ENCODE data around the gene CRY2. TPM values are rescaled to one million over a fixed set of nuclear protein-coding genes. Genes with fewer than 3 reads are reported as not detected.

The CRY2 gene
- total RNA-seq, 1 donor from 2014 or later, result 8.5 TPM

DNA sequence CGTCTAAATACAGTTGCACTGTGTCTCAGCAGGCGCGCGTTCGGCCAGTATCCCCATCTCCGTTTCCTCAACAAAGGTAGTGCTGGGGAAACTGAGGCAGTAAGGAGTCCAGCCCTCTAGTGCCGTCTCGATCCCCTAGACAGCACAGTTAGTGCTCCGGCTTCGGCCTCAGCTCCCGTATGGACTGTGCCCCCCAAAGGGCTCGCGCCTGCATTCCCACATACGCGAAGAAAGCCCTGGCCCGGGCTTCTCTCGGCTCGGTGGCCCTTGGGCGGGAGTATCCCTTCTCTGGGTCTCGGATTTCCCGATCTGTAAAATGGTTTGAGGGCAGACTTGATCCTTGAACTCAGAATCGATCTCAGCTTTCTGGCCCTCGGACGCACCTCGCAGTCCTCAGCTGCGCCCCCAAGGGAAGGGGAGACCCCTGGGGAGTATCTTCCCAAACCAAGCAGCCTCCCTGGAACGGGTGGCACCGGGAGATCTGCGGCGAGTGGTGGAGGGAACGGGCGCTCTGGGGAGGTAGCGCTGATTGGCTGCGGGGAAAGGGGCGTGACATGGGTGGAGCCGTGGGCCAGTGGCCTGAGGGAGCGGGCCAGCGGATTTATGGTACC, 71.2 kb downstream of the CRY2 start:
- Histone ChIP-seq H3K4me3 (ENCODE audit: low read depth, low read length) (peak overlapping the region; percentile 93), H3K27me3 (ENCODE audit: control insufficient read depth, insufficient read depth, low read length) (peaks cover 27% of the 10 kb centered on the region), H3K36me3 (ENCODE audit: control insufficient read depth, insufficient read depth, low read length) (peaks cover 2% of the 10 kb centered on the region)
- peak; percentile 37 for DNase-seq (ENCODE audit: low read depth)
- TF ChIP-seq, protein P1, sequence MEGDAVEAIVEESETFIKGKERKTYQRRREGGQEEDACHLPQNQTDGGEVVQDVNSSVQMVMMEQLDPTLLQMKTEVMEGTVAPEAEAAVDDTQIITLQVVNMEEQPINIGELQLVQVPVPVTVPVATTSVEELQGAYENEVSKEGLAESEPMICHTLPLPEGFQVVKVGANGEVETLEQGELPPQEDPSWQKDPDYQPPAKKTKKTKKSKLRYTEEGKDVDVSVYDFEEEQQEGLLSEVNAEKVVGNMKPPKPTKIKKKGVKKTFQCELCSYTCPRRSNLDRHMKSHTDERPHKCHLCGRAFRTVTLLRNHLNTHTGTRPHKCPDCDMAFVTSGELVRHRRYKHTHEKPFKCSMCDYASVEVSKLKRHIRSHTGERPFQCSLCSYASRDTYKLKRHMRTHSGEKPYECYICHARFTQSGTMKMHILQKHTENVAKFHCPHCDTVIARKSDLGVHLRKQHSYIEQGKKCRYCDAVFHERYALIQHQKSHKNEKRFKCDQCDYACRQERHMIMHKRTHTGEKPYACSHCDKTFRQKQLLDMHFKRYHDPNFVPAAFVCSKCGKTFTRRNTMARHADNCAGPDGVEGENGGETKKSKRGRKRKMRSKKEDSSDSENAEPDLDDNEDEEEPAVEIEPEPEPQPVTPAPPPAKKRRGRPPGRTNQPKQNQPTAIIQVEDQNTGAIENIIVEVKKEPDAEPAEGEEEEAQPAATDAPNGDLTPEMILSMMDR (IDR thresholded peaks at IDR 0.05; ENCODE audit: insufficient read depth, low read length, poor library complexity, severe bottlenecking), result no peak

DNA sequence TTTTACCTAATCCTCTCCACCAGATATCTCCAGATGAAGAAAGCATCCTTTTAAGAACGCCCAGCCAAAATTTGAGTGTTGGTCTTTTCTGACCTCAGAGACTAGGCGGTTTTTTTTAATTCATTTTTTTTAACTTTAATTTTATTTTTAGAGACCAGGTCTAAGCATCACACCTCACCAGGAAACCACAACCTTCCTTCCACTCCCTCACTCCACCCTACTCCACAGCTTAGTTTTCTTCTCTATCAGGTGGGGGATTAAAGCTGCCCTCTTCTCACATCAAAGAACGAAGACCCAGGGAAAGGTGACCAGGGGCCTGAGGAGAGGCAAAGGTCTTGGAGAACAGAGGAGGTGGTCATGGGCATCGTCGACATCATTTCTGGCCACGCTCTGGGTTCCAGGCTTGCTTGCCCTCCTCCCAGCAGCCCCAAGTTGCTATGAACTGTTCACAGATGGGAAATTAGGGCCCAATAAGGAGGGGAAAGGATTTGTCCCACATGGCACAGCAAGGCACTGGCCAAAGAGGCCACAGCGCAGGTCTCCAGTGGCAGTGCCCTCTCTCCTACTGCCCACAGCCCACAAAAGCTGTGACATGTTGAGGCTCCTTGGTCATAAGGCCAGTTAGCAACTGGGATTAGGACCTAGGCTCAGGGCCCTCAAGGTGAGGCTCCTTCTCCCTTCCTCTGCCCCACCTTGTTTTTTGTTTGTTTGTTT, 71.8 kb downstream of the CRY2 start:
- H3K4me3 ChIP-seq (ENCODE audit: low read depth, low read length), result peak overlapping the region; percentile 93
- peaks cover 31% of the 10 kb centered on the region for H3K27me3 ChIP-seq (ENCODE audit: control insufficient read depth, insufficient read depth, low read length)
- no peak for DNase-seq (ENCODE audit: low read depth)
- TF ChIP-seq, protein P1 (IDR thresholded peaks at IDR 0.05; ENCODE audit: insufficient read depth, low read length, poor library complexity, severe bottlenecking), result no peak
- H3K36me3 ChIP-seq (ENCODE audit: control insufficient read depth, insufficient read depth, low read length), result peaks cover 2% of the 10 kb centered on the region

DNA sequence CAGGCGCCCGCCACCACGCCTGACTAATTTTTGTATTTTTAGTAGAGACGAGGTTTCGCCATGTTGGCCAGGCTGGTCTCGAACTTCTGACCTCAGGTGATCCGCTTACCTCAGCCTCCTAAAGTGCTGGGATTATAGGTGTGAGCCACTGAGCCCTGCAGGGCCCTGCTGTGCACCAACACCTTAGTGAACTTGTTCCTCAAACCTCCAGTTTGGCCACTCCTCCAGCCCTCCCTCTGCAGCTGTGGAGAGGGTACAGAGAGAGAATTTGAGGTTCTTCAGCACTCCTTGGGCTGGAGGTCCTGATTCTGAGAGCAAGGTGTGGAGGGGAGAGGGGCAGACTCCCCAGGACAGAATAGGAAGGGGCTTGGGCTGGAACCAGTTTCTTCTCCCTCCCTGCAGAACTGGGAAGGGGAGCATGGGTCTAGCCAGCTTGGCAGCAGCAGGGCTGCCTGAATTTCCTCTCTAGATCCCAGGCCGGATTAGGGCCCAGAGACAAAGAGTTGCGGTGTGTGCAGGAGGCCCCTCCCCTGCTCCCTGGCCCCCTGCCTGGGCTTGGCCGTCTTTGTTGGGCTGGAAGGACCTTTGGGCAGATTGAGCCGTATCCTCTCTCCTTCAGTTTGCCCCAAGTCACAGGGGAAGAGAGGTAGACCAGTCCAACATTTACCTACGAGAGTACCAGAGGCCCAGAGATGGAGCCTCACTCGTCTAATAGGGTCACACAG, 72.7 kb downstream of the CRY2 start:
- Histone ChIP-seq H3K27me3 (ENCODE audit: control insufficient read depth, insufficient read depth, low read length) (peaks cover 39% of the 10 kb centered on the region), H3K4me3 (ENCODE audit: low read depth, low read length) (no peak overlapping the region), H3K36me3 (ENCODE audit: control insufficient read depth, insufficient read depth, low read length) (no peaks in the 10 kb centered on the region)
- TF ChIP-seq, protein P1 (IDR thresholded peaks at IDR 0.05; ENCODE audit: insufficient read depth, low read length, poor library complexity, severe bottlenecking), result no peak
- no peak for DNase-seq (ENCODE audit: low read depth)

DNA sequence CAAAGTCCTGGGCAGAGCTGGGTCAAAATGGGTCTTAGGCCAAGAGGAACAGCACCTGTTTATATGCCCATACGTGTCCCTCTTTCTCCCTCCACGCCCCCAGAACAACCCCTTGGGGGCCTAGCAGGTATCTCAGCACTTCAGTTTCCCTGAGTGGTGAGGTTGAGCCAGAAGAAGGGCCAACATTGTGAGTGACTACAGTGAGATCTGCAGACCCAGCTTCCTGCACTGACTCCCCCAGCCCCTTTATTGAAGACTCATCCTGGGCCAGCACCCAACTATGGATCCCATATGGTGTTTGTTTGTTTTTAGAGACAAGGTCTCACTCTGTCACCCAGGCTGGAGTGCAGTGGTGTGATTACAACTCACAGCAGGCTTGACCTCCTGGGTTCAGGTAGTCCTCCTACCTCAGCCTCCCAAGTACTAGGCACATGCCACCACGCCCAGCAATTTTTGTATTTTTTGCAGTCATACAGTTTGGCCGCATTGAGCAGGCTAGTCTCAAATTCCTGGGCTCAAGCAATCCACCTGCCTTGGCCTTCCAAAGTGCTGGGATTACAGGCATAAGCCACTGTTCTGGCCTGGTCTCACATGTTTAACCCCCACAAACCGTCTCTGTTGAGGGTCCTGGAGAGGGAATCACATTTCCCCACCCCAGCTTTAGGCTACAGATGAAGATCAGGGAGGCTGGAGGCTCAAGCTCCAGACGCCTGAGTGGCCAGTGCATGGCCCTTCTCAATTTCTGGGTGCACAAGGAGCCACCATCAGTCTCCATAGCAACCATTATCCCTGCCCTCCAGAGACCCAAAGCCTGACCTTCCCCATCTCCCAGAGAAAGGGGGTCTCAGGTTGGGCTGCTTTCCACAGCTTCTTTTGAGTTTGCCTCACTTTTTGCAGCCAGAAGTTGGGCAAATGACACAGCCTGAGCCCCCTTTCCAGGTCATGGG, 73.5 kb downstream of the CRY2 start:
- TF ChIP-seq, protein P1 (IDR thresholded peaks at IDR 0.05; ENCODE audit: insufficient read depth, low read length, poor library complexity, severe bottlenecking), result no peak
- no peaks in the 10 kb centered on the region for H3K36me3 ChIP-seq (ENCODE audit: control insufficient read depth, insufficient read depth, low read length)

DNA sequence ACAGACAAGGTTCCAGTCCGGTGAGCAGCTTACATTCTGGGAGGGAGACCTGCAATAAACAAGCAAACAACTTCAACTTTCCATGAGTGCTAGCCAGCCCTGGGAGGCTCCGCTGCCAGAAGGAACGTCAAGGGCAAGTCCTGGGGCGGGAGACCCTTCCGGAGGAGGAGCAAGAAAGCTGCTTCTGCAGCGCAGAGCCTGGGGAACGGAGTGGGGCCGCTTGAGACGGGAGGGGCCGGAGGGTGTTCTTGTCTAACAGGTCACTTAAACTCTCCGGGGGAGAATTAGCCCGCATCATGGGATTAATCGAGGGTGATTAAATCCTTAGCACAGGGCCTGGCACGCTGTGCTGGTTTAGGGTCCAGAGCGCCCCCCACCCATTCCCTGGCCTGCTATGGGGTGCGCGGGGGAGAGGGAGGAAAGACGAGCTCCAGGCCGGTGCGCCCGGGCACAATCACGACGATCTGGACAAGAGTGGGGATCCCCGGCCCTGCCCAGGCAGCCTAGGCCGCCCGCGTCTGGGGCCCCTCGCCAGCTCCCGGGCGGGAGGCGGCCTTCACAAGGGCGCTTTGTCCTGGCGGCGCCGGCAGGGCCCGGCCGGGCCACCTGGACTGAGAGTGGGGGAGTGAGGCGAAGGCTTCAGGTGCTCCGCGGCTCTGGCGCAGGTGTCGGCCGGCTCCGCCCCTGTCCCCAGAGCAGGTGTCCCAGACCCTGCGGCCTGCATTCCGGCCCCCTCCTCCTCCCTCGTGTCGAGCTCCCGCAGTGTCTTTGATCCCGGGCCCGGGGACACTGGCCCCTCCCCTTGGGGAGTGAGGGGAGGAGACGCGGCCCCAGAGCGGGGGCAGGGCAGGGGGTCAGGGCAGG, 74.5 kb downstream of the CRY2 start:
- TF ChIP-seq, protein P1 (IDR thresholded peaks at IDR 0.05; ENCODE audit: insufficient read depth, low read length, poor library complexity, severe bottlenecking), result no peak
- DNase-seq (ENCODE audit: low read depth), result no peak
- Histone ChIP-seq H3K27me3 (ENCODE audit: control insufficient read depth, insufficient read depth, low read length) (peaks cover 39% of the 10 kb centered on the region), H3K36me3 (ENCODE audit: control insufficient read depth, insufficient read depth, low read length) (no peaks in the 10 kb centered on the region), H3K4me3 (ENCODE audit: low read depth, low read length) (peak overlapping the region; percentile 14)

More for the DNA sequence above, 73.5 kb downstream of the CRY2 start:
- Histone ChIP-seq H3K4me3 (ENCODE audit: low read depth, low read length) (no peak overlapping the region), H3K27me3 (ENCODE audit: control insufficient read depth, insufficient read depth, low read length) (peaks cover 39% of the 10 kb centered on the region)
- no peak for DNase-seq (ENCODE audit: low read depth)
